ENCODE data around the gene ICAM3.

Gene ICAM3

DNA sequence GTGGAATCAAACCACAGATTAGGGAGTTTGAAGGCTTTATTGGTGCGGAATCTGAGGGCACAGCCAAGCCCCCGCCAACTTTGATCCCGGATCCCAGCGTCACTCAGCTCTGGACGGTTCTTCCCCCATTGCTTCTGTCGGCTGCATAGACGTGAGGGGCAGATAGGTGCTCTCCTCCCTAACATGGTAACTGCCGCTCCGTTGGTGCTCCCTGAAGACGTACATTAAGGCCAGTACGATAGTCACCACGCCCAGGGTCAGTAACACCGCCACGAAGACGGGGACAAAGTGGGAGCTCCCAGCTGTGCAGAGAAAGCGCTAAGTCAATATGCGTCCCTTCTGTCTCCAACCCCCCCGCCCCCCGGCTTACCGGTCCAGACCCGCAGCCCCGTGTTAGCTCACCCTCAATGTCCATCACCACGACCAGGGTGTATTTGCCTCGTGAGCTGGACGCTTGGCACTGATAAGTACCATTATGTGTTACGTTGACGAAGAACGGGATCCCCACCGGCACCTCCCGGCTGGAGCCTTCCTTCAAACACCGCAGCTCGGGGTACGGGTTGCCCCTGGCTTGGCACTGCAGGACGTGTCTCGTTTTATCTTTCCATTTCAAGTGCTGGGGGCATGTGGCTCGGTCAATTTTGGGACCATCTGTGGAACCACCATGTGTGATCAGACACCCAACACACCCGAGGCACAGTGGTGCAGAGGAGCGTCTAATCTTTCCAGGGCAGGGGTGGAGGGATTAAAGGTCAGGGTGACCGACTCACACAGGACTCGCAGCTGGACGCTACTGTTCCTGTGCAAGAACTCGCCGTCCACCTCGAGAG is 5.5 kb downstream of the ICAM3 start:
- peak overlapping the region; percentile 87 for H3K4me3 ChIP-seq (ENCODE audit: insufficient read depth, low read depth, low read length, poor library complexity, severe bottlenecking)
- H3K36me3 ChIP-seq (ENCODE audit: control insufficient read depth, insufficient read depth, low read length): peaks cover 37% of the 10 kb centered on the region
- no peaks in the 10 kb centered on the region for H3K9me3 ChIP-seq (ENCODE audit: control insufficient read depth, low read length)
- peaks cover 29% of the 10 kb centered on the region for H3K4me1 ChIP-seq (ENCODE audit: control insufficient read depth, insufficient read depth, low read length, poor library complexity, severe bottlenecking)
- DNase-seq: no peak
- H3K27me3 ChIP-seq (replicated peaks; ENCODE audit: control insufficient read depth, insufficient read depth, low read length, poor library complexity, severe bottlenecking): no peaks in the 10 kb centered on the region
- H3K27ac ChIP-seq (ENCODE audit: insufficient read depth, low read length, poor library complexity, severe bottlenecking): peak overlapping the region; percentile 92

DNA sequence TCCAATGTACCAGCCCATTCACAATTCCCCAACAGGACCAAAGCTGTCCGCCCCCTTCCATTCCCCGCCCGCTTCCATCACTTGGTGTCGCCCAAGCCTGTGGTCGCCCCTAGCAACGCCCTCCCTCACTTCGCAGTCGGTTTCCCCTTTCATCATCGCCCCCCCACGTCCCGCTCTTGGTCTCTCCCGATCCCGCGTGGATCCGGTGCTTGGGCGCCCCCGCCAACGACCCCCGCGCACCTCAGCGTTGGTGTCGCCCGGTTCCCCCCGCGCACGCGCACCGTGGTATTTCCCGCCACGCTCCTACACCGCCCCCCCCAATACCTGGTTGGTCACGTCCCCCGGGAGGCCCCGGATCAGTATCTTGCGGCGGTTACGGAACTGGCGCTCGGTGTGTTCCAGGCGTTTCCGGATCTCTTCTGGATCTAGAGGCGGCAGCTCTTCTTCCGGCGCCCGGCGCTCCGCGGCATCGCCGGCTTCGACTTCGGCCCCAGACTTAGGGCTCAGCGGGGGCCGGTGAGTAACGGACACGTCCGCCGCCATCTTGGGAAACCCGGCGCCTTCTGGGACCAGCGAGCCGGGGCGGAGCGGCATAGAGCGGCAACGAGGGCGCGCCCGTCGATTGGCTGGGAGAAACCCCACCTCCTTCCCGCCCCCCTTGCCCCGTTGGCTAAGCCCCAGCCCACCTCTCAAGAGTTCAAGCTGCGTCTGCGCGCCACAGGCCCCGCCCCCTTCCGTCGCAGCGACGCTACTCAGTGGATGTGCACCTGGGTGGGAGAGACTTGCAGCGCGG is 6.3 kb downstream of the ICAM3 start, which contains the start of gene RAVER1:
TSS of gene RAVER1 (minus strand) at position 565 of the 793 bp plus-strand sequence. CDS start at position 543, 22 bp downstream.
- H3K4me3 ChIP-seq (ENCODE audit: insufficient read depth, low read depth, low read length, poor library complexity, severe bottlenecking): peak within 1 kb of the TSS; percentile 87
- DNase-seq: peak; percentile 95 to 96 (median 96)
- no peaks in the 10 kb centered on the region for H3K9me3 ChIP-seq (ENCODE audit: control insufficient read depth, low read length)
- peaks cover 46% of the 10 kb centered on the region for H3K36me3 ChIP-seq (ENCODE audit: control insufficient read depth, insufficient read depth, low read length)
- H3K27me3 ChIP-seq (replicated peaks; ENCODE audit: control insufficient read depth, insufficient read depth, low read length, poor library complexity, severe bottlenecking): no peaks in the 10 kb centered on the region
- H3K4me1 ChIP-seq (ENCODE audit: control insufficient read depth, insufficient read depth, low read length, poor library complexity, severe bottlenecking): peaks cover 21% of the 10 kb centered on the region
- H3K27ac ChIP-seq (ENCODE audit: insufficient read depth, low read length, poor library complexity, severe bottlenecking): peak within 1 kb of the TSS; percentile 92

DNA sequence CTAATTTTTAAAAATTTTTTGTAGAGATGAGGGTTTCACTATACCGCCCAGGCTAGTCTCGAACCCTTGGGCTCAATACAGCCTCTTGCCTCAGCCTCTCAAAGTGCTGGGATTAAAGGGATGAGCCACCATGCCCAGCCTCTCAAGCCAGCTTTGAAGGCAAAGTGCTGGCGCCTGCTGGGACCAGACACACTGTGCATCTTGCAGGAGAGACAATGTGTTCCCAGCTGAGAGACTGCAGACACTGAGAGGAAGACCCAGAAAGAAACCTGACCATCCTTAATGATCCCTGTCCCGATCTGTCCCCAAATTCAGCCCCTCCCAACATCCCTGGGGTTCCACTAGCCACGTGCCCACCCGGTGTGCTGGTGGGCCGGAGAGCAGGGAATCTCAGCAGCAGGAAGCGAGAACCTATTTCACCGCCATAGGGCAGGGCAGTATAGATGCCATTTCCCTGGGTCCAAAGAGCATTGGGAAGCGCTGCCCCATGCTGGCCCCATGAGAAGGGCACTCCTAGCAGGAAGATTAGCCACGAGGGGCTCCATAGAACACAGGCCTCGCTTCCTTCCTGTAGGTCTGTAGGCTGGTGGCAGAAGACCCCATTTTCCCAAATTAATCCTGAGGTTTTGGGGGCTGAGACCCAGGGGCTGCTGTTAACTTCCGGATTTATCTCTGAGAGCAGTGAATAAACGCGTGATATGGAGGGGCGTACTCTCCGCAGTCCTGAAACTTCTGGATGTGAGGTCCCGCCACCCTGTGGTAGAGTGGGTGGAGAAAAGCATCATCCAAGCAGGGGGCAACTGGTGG is 7.1 kb downstream of the ICAM3 start:
- peak overlapping the region; percentile 92 for H3K27ac ChIP-seq (ENCODE audit: insufficient read depth, low read length, poor library complexity, severe bottlenecking)
- no peaks in the 10 kb centered on the region for H3K27me3 ChIP-seq (replicated peaks; ENCODE audit: control insufficient read depth, insufficient read depth, low read length, poor library complexity, severe bottlenecking)
- H3K9me3 ChIP-seq (ENCODE audit: control insufficient read depth, low read length): no peaks in the 10 kb centered on the region
- peak overlapping the region; percentile 87 for H3K4me3 ChIP-seq (ENCODE audit: insufficient read depth, low read depth, low read length, poor library complexity, severe bottlenecking)
- peaks cover 54% of the 10 kb centered on the region for H3K36me3 ChIP-seq (ENCODE audit: control insufficient read depth, insufficient read depth, low read length)
- no peak for DNase-seq
- peaks cover 21% of the 10 kb centered on the region for H3K4me1 ChIP-seq (ENCODE audit: control insufficient read depth, insufficient read depth, low read length, poor library complexity, severe bottlenecking)

DNA sequence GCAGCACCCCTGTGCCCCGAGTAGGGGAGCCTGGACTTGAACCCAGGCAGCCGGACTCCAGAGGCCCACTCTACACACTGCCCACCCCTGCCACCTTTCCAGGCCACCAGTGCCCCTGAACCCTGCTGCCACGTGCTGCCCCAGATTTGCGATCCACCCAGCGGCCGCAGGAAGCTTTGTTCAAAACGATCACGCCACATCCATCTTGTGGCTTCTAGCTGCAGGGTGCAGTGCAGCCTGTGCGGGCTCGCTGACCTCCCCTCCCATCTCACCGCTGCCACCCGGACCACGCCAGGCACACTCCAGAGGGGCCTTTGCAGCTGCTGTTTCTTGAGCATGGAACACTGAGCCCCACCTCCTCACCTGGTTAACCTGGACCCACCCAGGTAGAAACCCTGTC is 9.9 kb downstream of the ICAM3 start:
- DNase-seq: no peak
- H3K36me3 ChIP-seq (ENCODE audit: control insufficient read depth, insufficient read depth, low read length): peaks cover 59% of the 10 kb centered on the region

DNA sequence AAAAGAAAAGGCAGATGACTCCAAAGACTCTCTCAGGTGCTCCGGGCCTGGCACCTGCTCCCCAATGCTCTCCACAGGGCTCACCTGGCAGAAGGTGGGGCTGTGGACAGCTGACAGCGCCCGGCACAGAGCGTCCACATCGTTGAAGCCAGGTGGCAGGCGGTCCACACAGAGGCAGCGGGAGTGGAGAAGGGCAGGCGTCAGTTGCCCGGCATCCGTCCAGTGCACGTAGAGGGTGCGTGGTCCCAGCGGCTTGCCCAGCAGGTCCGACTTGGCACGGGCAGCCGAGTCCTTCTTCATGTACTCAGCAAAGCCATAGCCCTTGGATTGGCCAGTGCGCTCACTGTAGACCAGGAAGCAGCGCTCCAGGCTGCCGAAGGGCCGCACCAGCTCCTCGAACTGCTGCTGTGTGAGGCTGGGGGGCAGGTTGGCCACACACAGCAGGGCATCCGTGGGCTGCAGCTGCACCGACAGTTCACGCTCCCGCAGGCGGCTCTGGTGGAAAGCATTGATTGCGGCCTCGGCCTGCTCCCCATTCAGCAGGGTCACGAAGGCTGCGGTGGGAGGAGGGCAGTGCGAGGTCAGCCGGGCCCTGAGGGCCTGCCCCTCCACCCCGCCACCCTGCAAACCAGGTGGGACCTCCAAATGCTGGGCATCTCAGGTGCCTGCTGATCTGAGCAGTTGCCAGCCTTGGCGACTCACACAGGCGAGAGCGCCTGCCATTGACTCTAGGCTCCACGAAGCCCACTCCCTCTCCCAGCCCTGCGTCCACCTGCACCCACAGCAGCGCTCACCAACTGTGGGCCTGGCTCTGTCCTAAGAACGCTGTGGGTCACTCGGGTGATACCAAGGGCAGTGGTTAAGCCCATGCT is 10.6 kb downstream of the ICAM3 start:
- Histone ChIP-seq H3K27me3 (replicated peaks; ENCODE audit: control insufficient read depth, insufficient read depth, low read length, poor library complexity, severe bottlenecking) (no peaks in the 10 kb centered on the region), H3K9me3 (ENCODE audit: control insufficient read depth, low read length) (no peaks in the 10 kb centered on the region), H3K27ac (ENCODE audit: insufficient read depth, low read length, poor library complexity, severe bottlenecking) (no peak overlapping the region), H3K4me1 (ENCODE audit: control insufficient read depth, insufficient read depth, low read length, poor library complexity, severe bottlenecking) (peaks cover 13% of the 10 kb centered on the region), H3K36me3 (ENCODE audit: control insufficient read depth, insufficient read depth, low read length) (peaks cover 63% of the 10 kb centered on the region), H3K4me3 (ENCODE audit: insufficient read depth, low read depth, low read length, poor library complexity, severe bottlenecking) (no peak overlapping the region)
- no peak for DNase-seq

More for the DNA sequence above, 9.9 kb downstream of the ICAM3 start:
- H3K9me3 ChIP-seq (ENCODE audit: control insufficient read depth, low read length): no peaks in the 10 kb centered on the region
- H3K4me3 ChIP-seq (ENCODE audit: insufficient read depth, low read depth, low read length, poor library complexity, severe bottlenecking): no peak overlapping the region
- peaks cover 18% of the 10 kb centered on the region for H3K4me1 ChIP-seq (ENCODE audit: control insufficient read depth, insufficient read depth, low read length, poor library complexity, severe bottlenecking)
- no peak overlapping the region for H3K27ac ChIP-seq (ENCODE audit: insufficient read depth, low read length, poor library complexity, severe bottlenecking)
- no peaks in the 10 kb centered on the region for H3K27me3 ChIP-seq (replicated peaks; ENCODE audit: control insufficient read depth, insufficient read depth, low read length, poor library complexity, severe bottlenecking)

DNA sequence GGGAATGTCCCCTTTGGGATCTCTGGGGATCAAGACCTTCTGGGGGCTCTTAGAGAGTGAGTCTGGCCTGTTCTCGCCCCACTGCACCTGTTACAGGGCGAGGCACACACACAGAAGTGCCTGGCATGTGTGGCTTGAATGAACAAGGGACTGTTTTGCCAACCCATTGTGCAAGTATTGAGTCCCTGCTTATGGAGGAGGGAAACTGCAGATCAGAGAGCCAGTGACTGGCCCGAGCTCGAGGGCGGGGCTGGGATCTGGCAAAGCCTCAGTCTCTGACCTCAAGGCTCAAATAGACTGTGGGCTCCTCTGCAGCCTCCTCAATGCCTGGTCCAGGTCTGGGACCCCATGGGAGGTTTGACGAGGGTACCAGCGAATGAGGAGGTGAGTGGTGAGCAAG is 11.6 kb downstream of the ICAM3 start:
- DNase-seq: no peak
- peaks cover 9% of the 10 kb centered on the region for H3K4me1 ChIP-seq (ENCODE audit: control insufficient read depth, insufficient read depth, low read length, poor library complexity, severe bottlenecking)
- no peaks in the 10 kb centered on the region for H3K27me3 ChIP-seq (replicated peaks; ENCODE audit: control insufficient read depth, insufficient read depth, low read length, poor library complexity, severe bottlenecking)
- H3K27ac ChIP-seq (ENCODE audit: insufficient read depth, low read length, poor library complexity, severe bottlenecking): no peak overlapping the region
- H3K4me3 ChIP-seq (ENCODE audit: insufficient read depth, low read depth, low read length, poor library complexity, severe bottlenecking): no peak overlapping the region
- no peaks in the 10 kb centered on the region for H3K9me3 ChIP-seq (ENCODE audit: control insufficient read depth, low read length)
- H3K36me3 ChIP-seq (ENCODE audit: control insufficient read depth, insufficient read depth, low read length): peaks cover 73% of the 10 kb centered on the region

DNA sequence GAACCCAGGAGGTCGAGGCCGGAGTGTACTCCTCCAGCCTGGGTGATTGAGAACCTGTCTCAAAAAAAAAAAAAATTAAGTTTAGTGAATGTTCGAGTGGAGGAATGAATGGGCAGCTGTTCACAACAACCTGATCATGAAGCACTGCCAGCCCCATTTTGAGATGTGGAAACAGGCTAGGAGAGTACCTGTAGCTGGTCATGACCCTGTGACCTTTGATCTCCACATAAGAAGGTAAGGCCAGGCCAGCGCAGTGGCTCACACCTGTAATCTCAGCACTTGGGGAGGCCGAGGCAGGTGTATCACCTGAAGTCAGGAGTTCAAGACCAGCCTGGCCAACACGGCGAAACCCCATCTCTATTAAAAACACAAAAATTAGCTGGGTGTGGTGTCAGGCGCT is 13.7 kb downstream of the ICAM3 start:
- peaks cover 93% of the 10 kb centered on the region for H3K36me3 ChIP-seq (ENCODE audit: control insufficient read depth, insufficient read depth, low read length)
- no peak for DNase-seq
- H3K4me1 ChIP-seq (ENCODE audit: control insufficient read depth, insufficient read depth, low read length, poor library complexity, severe bottlenecking): no peaks in the 10 kb centered on the region
- no peak overlapping the region for H3K27ac ChIP-seq (ENCODE audit: insufficient read depth, low read length, poor library complexity, severe bottlenecking)
- H3K27me3 ChIP-seq (replicated peaks; ENCODE audit: control insufficient read depth, insufficient read depth, low read length, poor library complexity, severe bottlenecking): no peaks in the 10 kb centered on the region
- H3K9me3 ChIP-seq (ENCODE audit: control insufficient read depth, low read length): no peaks in the 10 kb centered on the region
- no peak overlapping the region for H3K4me3 ChIP-seq (ENCODE audit: insufficient read depth, low read depth, low read length, poor library complexity, severe bottlenecking)

DNA sequence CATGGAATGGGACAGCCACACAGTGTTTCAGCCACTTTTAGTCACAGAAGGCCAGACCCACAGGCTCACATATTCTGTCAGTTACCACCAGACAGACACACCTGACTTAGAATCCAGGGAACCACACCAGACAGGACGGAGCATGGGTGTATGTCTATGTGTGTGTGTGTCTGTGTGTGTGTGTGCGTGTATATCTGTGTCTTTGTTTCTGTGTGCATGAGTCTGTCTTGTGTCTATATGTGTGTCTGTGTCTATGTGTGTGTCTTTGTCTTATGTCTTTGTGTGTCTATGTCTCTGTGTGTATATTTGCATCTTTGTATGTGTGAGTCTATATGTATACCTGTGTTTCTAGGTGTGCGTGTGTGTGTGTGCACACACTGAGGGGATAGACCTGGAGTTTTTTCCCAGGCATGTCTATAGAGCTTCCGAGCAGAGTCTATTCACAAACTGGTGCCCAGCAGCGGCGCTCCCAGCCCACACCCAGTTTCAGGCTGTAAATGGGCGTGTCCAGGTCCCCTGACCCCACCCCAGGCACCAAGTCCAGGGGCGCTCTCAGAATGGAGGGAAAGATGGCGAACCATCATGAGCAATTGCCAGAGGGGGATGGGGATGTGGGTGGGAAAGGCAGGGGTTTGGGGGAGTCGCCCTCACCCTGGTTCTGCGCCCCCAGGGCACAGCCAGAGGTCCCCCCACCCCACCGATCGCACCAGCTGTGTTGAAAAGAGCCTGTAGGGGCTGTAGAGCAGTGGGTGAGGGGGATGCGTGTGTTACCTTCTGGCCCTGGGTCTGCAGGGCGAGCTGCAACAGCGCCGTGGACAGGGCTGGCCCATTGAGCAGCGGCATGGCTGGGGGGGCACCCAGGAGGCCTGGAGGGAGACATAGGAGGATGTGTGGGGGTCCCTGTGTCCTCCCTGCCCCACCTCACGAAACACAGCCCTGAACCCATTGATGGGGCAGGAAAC is 17.3 kb downstream of the ICAM3 start:
- Histone ChIP-seq H3K27ac (ENCODE audit: insufficient read depth, low read length, poor library complexity, severe bottlenecking) (no peak overlapping the region), H3K36me3 (ENCODE audit: control insufficient read depth, insufficient read depth, low read length) (peaks cover 86% of the 10 kb centered on the region), H3K4me1 (ENCODE audit: control insufficient read depth, insufficient read depth, low read length, poor library complexity, severe bottlenecking) (no peaks in the 10 kb centered on the region), H3K27me3 (replicated peaks; ENCODE audit: control insufficient read depth, insufficient read depth, low read length, poor library complexity, severe bottlenecking) (no peaks in the 10 kb centered on the region), H3K9me3 (ENCODE audit: control insufficient read depth, low read length) (no peaks in the 10 kb centered on the region), H3K4me3 (ENCODE audit: insufficient read depth, low read depth, low read length, poor library complexity, severe bottlenecking) (no peak overlapping the region)
- no peak for DNase-seq

Data from effector memory CD4-positive, alpha-beta T cell (primary cell).